HCT116 (cell line): ENCODE results near the gene PDCD10. TPM values are rescaled to one million over a fixed set of nuclear protein-coding genes. Genes with fewer than 3 reads are reported as not detected.

Experiments used
- ATAC-seq: fragments of 200-7000 bp; cut with Tn5 transposase; 2 replicates; pipeline ENCODE4 v1.9.1; 2020; ENCODE audit warnings: mild to moderate bottlenecking, moderate library complexity
- BruUV-seq: library from RNA; stranded (reverse); fragments of 400-500 nt; replicated peaks from 2 replicates; lab custom pipeline; 2021; lab: Mats Ljungman, UMichigan
- CTCF ChIA-PET: fragments of 300-600 bp; sonication (Branson Sonifier 250); formaldehyde crosslinking; loops from one replicate; lab custom pipeline; 2021; ENCODE audit warnings: antibody characterized with exemption; lab: Charles Lee
- POLR2A ChIA-PET: fragments of 300-600, 350-600 bp; sonication (Branson Sonifier 250); formaldehyde crosslinking; loops from one replicate; lab custom pipeline; 2021; ENCODE audit warnings: antibody characterized with exemption; lab: Charles Lee
- RAD21 ChIA-PET, 2 experiments: fragments of 300-600 bp; sonication (Branson Sonifier 250); formaldehyde crosslinking; loops; one replicate each; lab custom pipeline; 2023; ENCODE audit warnings: low total read pairs in 2 of 2; ENCODE audit not compliant: uncharacterized antibody in 2 of 2, unreplicated experiment in 2 of 2, low non-redundant PET in 1 of 2; lab: Charles Lee
- DNase-seq: peaks from one replicate; pipeline ENCODE4 v3.0.0-alpha.2; 2010; ENCODE audit warnings: low read depth, low spot score
- H2AFZ ChIP-seq: fragments of 200-600 bp; shearing (Covaris generic), sonication (generic); 2 replicates; pipeline ENCODE4 v1.6.1; 2017; ENCODE audit warnings: low read depth, mixed run types, mixed read lengths, antibody characterized with exemption, low read length; ENCODE audit not compliant: poor library complexity, severe bottlenecking
- H3K27ac ChIP-seq: 2 replicates; pipeline ENCODE4 v1.5.1; 2012; ENCODE audit warnings: low read depth, low read length
- H3K27me3 ChIP-seq: fragments of 200-600 bp; sonication (generic); 2 replicates; pipeline ENCODE4 v1.6.1; 2016; ENCODE audit warnings: mixed run types, low read length, mixed read lengths; ENCODE audit not compliant: insufficient read depth
- H3K36me3 ChIP-seq, 2 experiments: fragments of 200-500 bp in 1 of 2; fragments of 200-600 bp in 1 of 2; sonication (Bioruptor generic) in 1 of 2; sonication (generic) in 1 of 2; 2 replicates each; pipeline versions ENCODE4 v1.5.1 to v1.6.1; 2014 to 2016; ENCODE audit warnings: low read length in 2 of 2, inconsistent platforms in 1 of 2, mixed read lengths in 1 of 2, mixed run types in 1 of 2; ENCODE audit not compliant: insufficient read depth in 2 of 2, control insufficient read depth in 1 of 2
- H3K4me1 ChIP-seq, 2 experiments: fragments of 200-600 bp in 1 of 2; sonication (generic) in 1 of 2; 2 replicates each; pipeline versions ENCODE4 v1.5.1 to v1.6.1; 2012 to 2017; ENCODE audit warnings: low read length in 2 of 2, inconsistent platforms in 1 of 2, mild to moderate bottlenecking in 1 of 2, mixed read lengths in 1 of 2, mixed run types in 1 of 2, moderate library complexity in 1 of 2; ENCODE audit not compliant: insufficient read depth in 2 of 2, control insufficient read depth in 1 of 2
- H3K4me2 ChIP-seq: fragments of 200-600 bp; sonication (generic); 2 replicates; pipeline ENCODE4 v1.6.1; 2017; ENCODE audit warnings: mixed run types, low read length, mixed read lengths
- H3K4me3 ChIP-seq, 2 experiments: fragments of 200-600 bp in 1 of 2; sonication (generic) in 1 of 2; replicated peaks in 1 of 2; 2 replicates each; pipeline ENCODE4 v1.5.1; 2011 to 2016; ENCODE audit warnings: low read length in 2 of 2, control low read depth in 1 of 2, low read depth in 1 of 2, mild to moderate bottlenecking in 1 of 2, mixed read lengths in 1 of 2, mixed run types in 1 of 2
- H3K79me2 ChIP-seq: fragments of 200-600 bp; sonication (generic); 2 replicates; pipeline ENCODE4 v1.6.1; 2017; ENCODE audit warnings: mild to moderate bottlenecking, mixed run types, low read length, moderate library complexity, mixed read lengths; ENCODE audit not compliant: insufficient read depth
- H3K9ac ChIP-seq: fragments of 200-600 bp; sonication (generic); 2 replicates; pipeline ENCODE4 v1.6.1; 2016; ENCODE audit warnings: low read length, mixed read lengths
- H3K9me2 ChIP-seq: fragments of 200-600 bp; sonication (generic), shearing (Covaris generic); 2 replicates; pipeline ENCODE4 v1.6.1; 2017; ENCODE audit warnings: mixed run types, mild to moderate bottlenecking, moderate library complexity; ENCODE audit not compliant: insufficient read depth
- H3K9me3 ChIP-seq, 2 experiments: fragments of 200-500 bp in 1 of 2; fragments of 200-600 bp in 1 of 2; sonication (Bioruptor generic) in 1 of 2; sonication (generic) in 1 of 2; 2 replicates each; pipeline ENCODE4 v1.6.1; 2014 to 2017; ENCODE audit warnings: low read length in 2 of 2, mixed read lengths in 2 of 2, inconsistent platforms in 1 of 2, low read depth in 1 of 2, mild to moderate bottlenecking in 1 of 2, mixed run types in 1 of 2, moderate library complexity in 1 of 2; ENCODE audit not compliant: control insufficient read depth in 1 of 2, insufficient read depth in 1 of 2
- H4K20me1 ChIP-seq: fragments of 200-600 bp; sonication (generic), shearing (Covaris generic); 2 replicates; pipeline ENCODE4 v1.6.1; 2017; ENCODE audit warnings: mixed run types, mild to moderate bottlenecking, moderate library complexity; ENCODE audit not compliant: insufficient read depth
- CBX3 ChIP-seq: IDR thresholded peaks from 2 replicates; pipeline ENCODE4 v1.6.1; 2012; ENCODE audit warnings: low read depth
- CEBPB ChIP-seq: IDR thresholded peaks from 2 replicates; pipeline ENCODE4 v1.6.1; 2012; ENCODE audit warnings: low read depth
- ELF1 ChIP-seq: IDR thresholded peaks from 2 replicates; pipeline ENCODE4 v1.6.1; 2012; ENCODE audit warnings: low read depth, borderline replicate concordance
- EZH2phosphoT487 ChIP-seq: fragments of 200-600 bp; IDR thresholded peaks from 2 replicates; pipeline ENCODE4 v1.6.1; 2018; ENCODE audit warnings: antibody characterized with exemption, borderline replicate concordance
- JUND ChIP-seq: IDR thresholded peaks from 2 replicates; pipeline ENCODE4 v1.6.1; 2012
- POLR2A ChIP-seq: IDR thresholded peaks from 2 replicates; pipeline ENCODE4 v1.7.0; 2011; ENCODE audit warnings: borderline replicate concordance; ENCODE audit not compliant: insufficient read depth, insufficient read length; ENCODE audit errors: extremely low read depth
- RAD21 ChIP-seq: IDR thresholded peaks from 2 replicates; pipeline ENCODE4 v1.6.1; 2012; ENCODE audit warnings: low read depth, mild to moderate bottlenecking
- ZNF274 ChIP-seq: fragments of 200-500 bp; sonication (Bioruptor generic); IDR thresholded peaks from 2 replicates; pipeline ENCODE4 v1.6.1; 2014; ENCODE audit warnings: mild to moderate bottlenecking, low read depth, low read length, inconsistent platforms
- intact Hi-C: fragments of 100-400 bp; cut with micrococcal nuclease; formaldehyde crosslinking; loops from 2 replicates; pipeline ENCODE4 v1.10.0; 2022
- total RNA-seq: library from RNA; stranded (reverse); gene quantifications from one replicate; pipeline ENCODE4 v1.2.1, GENCODE V29; 2021; ENCODE audit not compliant: unreplicated experiment
- TF ChIP-seq, protein P1 (sequence below), 3 experiments: fragments of 200-600 bp in 1 of 3; sonication (generic) in 1 of 3; IDR thresholded peaks in 2 of 3; conservative IDR thresholded peaks in 1 of 3; 2 replicates each; pipeline ENCODE4 v1.5.1; 2012 to 2017; ENCODE audit warnings: low read depth in 2 of 3, low read length in 2 of 3, antibody characterized with exemption in 1 of 3, borderline replicate concordance in 1 of 3, control low read depth in 1 of 3, mild to moderate bottlenecking in 1 of 3, mixed read lengths in 1 of 3, mixed run types in 1 of 3, moderate library complexity in 1 of 3; ENCODE audit not compliant: insufficient read depth in 1 of 3
- TF ChIP-seq, protein P2 (sequence below): IDR thresholded peaks from 2 replicates; pipeline ENCODE4 v1.6.1; 2011; ENCODE audit warnings: mild to moderate bottlenecking, low read length, moderate library complexity; ENCODE audit not compliant: insufficient replicate concordance; ENCODE audit errors: extremely low read depth
- TF ChIP-seq, protein P3 (sequence below): IDR thresholded peaks from 2 replicates; pipeline ENCODE4 v1.6.1; 2012
- TF ChIP-seq, protein P4 (sequence below): IDR thresholded peaks from 2 replicates; pipeline ENCODE4 v1.6.1; 2012; ENCODE audit warnings: low read depth

The PDCD10 gene
- total RNA-seq, 1 experiment from 2014 or later = 59.0 TPM

DNA sequence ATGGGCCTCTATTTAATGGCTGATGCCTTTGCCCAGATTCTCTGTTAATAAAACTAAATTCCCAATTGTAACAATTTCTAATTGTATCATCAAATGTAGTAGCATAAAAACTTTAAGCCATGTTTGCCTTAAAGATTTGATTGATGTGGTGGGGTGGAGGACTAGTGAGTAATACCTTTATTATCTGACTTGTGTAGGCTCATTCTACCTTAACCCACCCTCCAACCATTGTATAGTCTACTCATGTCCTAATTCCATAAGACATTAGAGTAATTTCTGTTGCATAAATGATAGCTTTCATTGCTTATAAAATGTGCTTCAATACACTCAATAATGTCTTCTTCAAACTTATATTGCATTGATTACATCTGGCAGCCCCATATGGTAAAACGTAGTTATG lies 26.6 kb upstream of the PDCD10 start:
- intact Hi-C loops = no loop called here
- ChIA-PET CTCF (no interaction called here), POLR2A (no interaction called here), RAD21 (no interaction called here)
- no peak overlapping the region for H3K9ac ChIP-seq
- H3K27me3 ChIP-seq = no peaks in the 10 kb centered on the region
- H3K79me2 ChIP-seq = no peaks in the 10 kb centered on the region
- H3K27ac ChIP-seq = no peak overlapping the region
- DNase-seq (no peak), ATAC-seq (no peak)
- no peaks in the 10 kb centered on the region for H4K20me1 ChIP-seq
- no peak overlapping the region for H2AFZ ChIP-seq
- H3K4me3 ChIP-seq = no peak overlapping the region
- H3K9me2 ChIP-seq = no peaks in the 10 kb centered on the region
- H3K9me3 ChIP-seq = no peaks in the 10 kb centered on the region
- H3K4me1 ChIP-seq = no peaks in the 10 kb centered on the region
- H3K4me2 ChIP-seq = no peak overlapping the region
- no peak for TF ChIP-seq POLR2A
- TF ChIP-seq, protein P1, sequence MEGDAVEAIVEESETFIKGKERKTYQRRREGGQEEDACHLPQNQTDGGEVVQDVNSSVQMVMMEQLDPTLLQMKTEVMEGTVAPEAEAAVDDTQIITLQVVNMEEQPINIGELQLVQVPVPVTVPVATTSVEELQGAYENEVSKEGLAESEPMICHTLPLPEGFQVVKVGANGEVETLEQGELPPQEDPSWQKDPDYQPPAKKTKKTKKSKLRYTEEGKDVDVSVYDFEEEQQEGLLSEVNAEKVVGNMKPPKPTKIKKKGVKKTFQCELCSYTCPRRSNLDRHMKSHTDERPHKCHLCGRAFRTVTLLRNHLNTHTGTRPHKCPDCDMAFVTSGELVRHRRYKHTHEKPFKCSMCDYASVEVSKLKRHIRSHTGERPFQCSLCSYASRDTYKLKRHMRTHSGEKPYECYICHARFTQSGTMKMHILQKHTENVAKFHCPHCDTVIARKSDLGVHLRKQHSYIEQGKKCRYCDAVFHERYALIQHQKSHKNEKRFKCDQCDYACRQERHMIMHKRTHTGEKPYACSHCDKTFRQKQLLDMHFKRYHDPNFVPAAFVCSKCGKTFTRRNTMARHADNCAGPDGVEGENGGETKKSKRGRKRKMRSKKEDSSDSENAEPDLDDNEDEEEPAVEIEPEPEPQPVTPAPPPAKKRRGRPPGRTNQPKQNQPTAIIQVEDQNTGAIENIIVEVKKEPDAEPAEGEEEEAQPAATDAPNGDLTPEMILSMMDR (IDR thresholded peaks at IDR 0.05 in 2 of 3, conservative IDR thresholded peaks at IDR 0.05 in 1 of 3; ENCODE audit: borderline replicate concordance in 1 of 3, insufficient read depth in 1 of 3, low read depth in 2 of 3, low read length in 2 of 3) = no peak
- no peak for TF ChIP-seq RAD21
- no peak for TF ChIP-seq EZH2phosphoT487
- TF ChIP-seq, protein P2, sequence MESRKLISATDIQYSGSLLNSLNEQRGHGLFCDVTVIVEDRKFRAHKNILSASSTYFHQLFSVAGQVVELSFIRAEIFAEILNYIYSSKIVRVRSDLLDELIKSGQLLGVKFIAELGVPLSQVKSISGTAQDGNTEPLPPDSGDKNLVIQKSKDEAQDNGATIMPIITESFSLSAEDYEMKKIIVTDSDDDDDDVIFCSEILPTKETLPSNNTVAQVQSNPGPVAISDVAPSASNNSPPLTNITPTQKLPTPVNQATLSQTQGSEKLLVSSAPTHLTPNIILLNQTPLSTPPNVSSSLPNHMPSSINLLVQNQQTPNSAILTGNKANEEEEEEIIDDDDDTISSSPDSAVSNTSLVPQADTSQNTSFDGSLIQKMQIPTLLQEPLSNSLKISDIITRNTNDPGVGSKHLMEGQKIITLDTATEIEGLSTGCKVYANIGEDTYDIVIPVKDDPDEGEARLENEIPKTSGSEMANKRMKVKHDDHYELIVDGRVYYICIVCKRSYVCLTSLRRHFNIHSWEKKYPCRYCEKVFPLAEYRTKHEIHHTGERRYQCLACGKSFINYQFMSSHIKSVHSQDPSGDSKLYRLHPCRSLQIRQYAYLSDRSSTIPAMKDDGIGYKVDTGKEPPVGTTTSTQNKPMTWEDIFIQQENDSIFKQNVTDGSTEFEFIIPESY = no peak
- TF ChIP-seq, protein P3, sequence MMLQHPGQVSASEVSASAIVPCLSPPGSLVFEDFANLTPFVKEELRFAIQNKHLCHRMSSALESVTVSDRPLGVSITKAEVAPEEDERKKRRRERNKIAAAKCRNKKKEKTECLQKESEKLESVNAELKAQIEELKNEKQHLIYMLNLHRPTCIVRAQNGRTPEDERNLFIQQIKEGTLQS = no peak
- TF ChIP-seq JUND = no peak
- TF ChIP-seq ZNF274 = no peak
- no peak for TF ChIP-seq CBX3
- no peak for TF ChIP-seq CEBPB
- TF ChIP-seq ELF1 = no peak
- TF ChIP-seq, protein P4, sequence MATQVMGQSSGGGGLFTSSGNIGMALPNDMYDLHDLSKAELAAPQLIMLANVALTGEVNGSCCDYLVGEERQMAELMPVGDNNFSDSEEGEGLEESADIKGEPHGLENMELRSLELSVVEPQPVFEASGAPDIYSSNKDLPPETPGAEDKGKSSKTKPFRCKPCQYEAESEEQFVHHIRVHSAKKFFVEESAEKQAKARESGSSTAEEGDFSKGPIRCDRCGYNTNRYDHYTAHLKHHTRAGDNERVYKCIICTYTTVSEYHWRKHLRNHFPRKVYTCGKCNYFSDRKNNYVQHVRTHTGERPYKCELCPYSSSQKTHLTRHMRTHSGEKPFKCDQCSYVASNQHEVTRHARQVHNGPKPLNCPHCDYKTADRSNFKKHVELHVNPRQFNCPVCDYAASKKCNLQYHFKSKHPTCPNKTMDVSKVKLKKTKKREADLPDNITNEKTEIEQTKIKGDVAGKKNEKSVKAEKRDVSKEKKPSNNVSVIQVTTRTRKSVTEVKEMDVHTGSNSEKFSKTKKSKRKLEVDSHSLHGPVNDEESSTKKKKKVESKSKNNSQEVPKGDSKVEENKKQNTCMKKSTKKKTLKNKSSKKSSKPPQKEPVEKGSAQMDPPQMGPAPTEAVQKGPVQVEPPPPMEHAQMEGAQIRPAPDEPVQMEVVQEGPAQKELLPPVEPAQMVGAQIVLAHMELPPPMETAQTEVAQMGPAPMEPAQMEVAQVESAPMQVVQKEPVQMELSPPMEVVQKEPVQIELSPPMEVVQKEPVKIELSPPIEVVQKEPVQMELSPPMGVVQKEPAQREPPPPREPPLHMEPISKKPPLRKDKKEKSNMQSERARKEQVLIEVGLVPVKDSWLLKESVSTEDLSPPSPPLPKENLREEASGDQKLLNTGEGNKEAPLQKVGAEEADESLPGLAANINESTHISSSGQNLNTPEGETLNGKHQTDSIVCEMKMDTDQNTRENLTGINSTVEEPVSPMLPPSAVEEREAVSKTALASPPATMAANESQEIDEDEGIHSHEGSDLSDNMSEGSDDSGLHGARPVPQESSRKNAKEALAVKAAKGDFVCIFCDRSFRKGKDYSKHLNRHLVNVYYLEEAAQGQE = no peak
- no TSS peak for BruUV-seq
- no peaks in the 10 kb centered on the region for H3K36me3 ChIP-seq
